Adrenal gland (tissue), 5 donors: ENCODE data around the gene NUDT22.

Experiments used
- CTCF ChIP-seq, 6 experiments: fragments of 450-650 bp in 4 of 6; fragments of 200-600 bp in 2 of 6; sonication (generic) in 1 of 6; IDR thresholded peaks; 1 replicate in 5 of 6; 2 replicates in 1 of 6; pipeline versions ENCODE4 v1.5.1 to v1.8.0; 2016 to 2021; ENCODE audit warnings: antibody characterized with exemption in 6 of 6, mild to moderate bottlenecking in 2 of 6, moderate library complexity in 1 of 6
- POLR2A ChIP-seq, 2 donors: fragments of 450-650 bp; IDR thresholded peaks; one replicate each; pipeline ENCODE4 v1.6.1; 2017; ENCODE audit warnings: antibody characterized with exemption in 2 of 2, mild to moderate bottlenecking in 2 of 2, moderate library complexity in 1 of 2
- donor health status: DM: no; HTN: no; CAD: no.

- TF ChIP-seq POLR2A (IDR thresholded peaks at IDR 0.05) (peak; percentile 23 to 46), CTCF (IDR thresholded peaks at IDR 0.05) (no peak)
These were observed 4.3 kb downstream of the NUDT22 start, which contains the start of gene DNAJC4 for GRCh38 chr11:64230171-64230984.
